SK-N-SH (cell line): ENCODE measurements around the gene NOG.

Experiments
- CHD2 ChIP-seq: fragments of 150-350 bp; IDR thresholded peaks from 2 replicates; pipeline ENCODE4 v1.6.1; 2018; ENCODE audit warnings: low read length; ENCODE audit not compliant: partially characterized antibody
- EP300 ChIP-seq, 2 experiments: IDR thresholded peaks; 2 replicates each; pipeline versions ENCODE4 v1.4.0 to v1.6.1; 2012; ENCODE audit warnings: borderline replicate concordance in 1 of 2, low read depth in 1 of 2, low read length in 1 of 2
- FOSL2 ChIP-seq: IDR thresholded peaks from 2 replicates; pipeline ENCODE4 v1.4.0; 2012; ENCODE audit warnings: low read depth, mild to moderate bottlenecking, moderate library complexity, borderline replicate concordance
- FOXM1 ChIP-seq: IDR thresholded peaks from 2 replicates; pipeline ENCODE4 v1.4.0; 2012; ENCODE audit warnings: low read depth, mild to moderate bottlenecking
- POLR2AphosphoS5 ChIP-seq: IDR thresholded peaks from 2 replicates; pipeline ENCODE4 v1.6.1; 2012; ENCODE audit warnings: low read depth, low read length
- RAD21 ChIP-seq: IDR thresholded peaks from 2 replicates; pipeline ENCODE4 v1.6.1; 2012; ENCODE audit warnings: mild to moderate bottlenecking, low read length
- RFX5 ChIP-seq: IDR thresholded peaks from 2 replicates; pipeline ENCODE4 v1.6.1; 2012; ENCODE audit warnings: mild to moderate bottlenecking, improper control_type of control experiment, low read length
- TCF12 ChIP-seq: IDR thresholded peaks from 2 replicates; pipeline ENCODE4 v1.4.0; 2012
- TEAD4 ChIP-seq: IDR thresholded peaks from 2 replicates; pipeline ENCODE4 v1.4.0; 2012; ENCODE audit warnings: mild to moderate bottlenecking, borderline replicate concordance; ENCODE audit not compliant: insufficient read depth
- TF ChIP-seq, protein P1 (sequence below): fragments of 200-600 bp; sonication (generic); IDR thresholded peaks from 2 replicates; pipeline ENCODE4 v1.6.1; 2017; ENCODE audit warnings: antibody characterized with exemption, mild to moderate bottlenecking, moderate library complexity
- TF ChIP-seq, protein P2 (sequence below): IDR thresholded peaks from 2 replicates; pipeline ENCODE4 v1.4.0; 2012; ENCODE audit warnings: low read depth, borderline replicate concordance
- TF ChIP-seq, protein P3 (sequence below): IDR thresholded peaks from 2 replicates; pipeline ENCODE4; 2012
- TF ChIP-seq, protein P4 (sequence below): fragments of 150-350 bp; IDR thresholded peaks from 2 replicates; pipeline ENCODE4 v1.6.1; 2017; ENCODE audit warnings: antibody characterized with exemption, low read length, low read depth, borderline replicate concordance

DNA sequence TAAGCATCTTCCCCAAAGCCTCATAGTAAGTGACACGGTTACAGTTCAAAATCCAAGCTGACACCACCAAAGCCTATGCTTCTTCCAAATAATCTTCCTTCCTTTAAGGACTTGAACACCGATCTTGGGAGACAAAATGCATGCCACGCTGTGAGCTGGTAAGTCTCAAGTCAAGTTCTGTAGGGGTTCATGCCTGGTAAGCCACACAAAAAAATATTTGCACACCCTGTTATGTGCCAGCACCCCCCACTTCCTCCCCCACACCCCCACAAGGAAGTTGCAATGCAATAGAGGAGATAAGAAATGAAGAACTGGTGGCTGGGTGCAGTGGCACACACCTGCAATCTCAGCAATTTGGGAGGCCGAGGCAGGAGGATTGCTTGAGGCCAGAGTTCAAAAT is 5.6 kb downstream of the NOG start:
- TF ChIP-seq FOXM1 (no peak), POLR2AphosphoS5 (no peak), FOSL2 (no peak), TEAD4 (no peak), CHD2 (no peak), RAD21 (no peak), RFX5 (no peak), TCF12 (no peak), EP300 (IDR thresholded peaks at IDR 0.05; ENCODE audit: borderline replicate concordance in 1 of 2, low read depth in 1 of 2, low read length in 1 of 2) (no peak)
- TF ChIP-seq, protein P1, sequence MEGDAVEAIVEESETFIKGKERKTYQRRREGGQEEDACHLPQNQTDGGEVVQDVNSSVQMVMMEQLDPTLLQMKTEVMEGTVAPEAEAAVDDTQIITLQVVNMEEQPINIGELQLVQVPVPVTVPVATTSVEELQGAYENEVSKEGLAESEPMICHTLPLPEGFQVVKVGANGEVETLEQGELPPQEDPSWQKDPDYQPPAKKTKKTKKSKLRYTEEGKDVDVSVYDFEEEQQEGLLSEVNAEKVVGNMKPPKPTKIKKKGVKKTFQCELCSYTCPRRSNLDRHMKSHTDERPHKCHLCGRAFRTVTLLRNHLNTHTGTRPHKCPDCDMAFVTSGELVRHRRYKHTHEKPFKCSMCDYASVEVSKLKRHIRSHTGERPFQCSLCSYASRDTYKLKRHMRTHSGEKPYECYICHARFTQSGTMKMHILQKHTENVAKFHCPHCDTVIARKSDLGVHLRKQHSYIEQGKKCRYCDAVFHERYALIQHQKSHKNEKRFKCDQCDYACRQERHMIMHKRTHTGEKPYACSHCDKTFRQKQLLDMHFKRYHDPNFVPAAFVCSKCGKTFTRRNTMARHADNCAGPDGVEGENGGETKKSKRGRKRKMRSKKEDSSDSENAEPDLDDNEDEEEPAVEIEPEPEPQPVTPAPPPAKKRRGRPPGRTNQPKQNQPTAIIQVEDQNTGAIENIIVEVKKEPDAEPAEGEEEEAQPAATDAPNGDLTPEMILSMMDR, result no peak
- TF ChIP-seq, protein P2, sequence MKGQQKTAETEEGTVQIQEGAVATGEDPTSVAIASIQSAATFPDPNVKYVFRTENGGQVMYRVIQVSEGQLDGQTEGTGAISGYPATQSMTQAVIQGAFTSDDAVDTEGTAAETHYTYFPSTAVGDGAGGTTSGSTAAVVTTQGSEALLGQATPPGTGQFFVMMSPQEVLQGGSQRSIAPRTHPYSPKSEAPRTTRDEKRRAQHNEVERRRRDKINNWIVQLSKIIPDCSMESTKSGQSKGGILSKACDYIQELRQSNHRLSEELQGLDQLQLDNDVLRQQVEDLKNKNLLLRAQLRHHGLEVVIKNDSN, result no peak
- TF ChIP-seq, protein P3, sequence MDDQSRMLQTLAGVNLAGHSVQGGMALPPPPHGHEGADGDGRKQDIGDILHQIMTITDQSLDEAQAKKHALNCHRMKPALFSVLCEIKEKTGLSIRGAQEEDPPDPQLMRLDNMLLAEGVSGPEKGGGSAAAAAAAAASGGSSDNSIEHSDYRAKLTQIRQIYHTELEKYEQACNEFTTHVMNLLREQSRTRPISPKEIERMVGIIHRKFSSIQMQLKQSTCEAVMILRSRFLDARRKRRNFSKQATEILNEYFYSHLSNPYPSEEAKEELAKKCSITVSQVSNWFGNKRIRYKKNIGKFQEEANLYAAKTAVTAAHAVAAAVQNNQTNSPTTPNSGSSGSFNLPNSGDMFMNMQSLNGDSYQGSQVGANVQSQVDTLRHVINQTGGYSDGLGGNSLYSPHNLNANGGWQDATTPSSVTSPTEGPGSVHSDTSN, result no peak
- TF ChIP-seq, protein P4, sequence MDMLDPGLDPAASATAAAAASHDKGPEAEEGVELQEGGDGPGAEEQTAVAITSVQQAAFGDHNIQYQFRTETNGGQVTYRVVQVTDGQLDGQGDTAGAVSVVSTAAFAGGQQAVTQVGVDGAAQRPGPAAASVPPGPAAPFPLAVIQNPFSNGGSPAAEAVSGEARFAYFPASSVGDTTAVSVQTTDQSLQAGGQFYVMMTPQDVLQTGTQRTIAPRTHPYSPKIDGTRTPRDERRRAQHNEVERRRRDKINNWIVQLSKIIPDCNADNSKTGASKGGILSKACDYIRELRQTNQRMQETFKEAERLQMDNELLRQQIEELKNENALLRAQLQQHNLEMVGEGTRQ, result no peak
